ENCODE results near the gene TMEM128.
A peak's percentile ranks its signal among the peaks of the same experiment; 100 is the strongest.
"Not testable (repeated sequence)": the region's sequence is repeated elsewhere in the genome, so short reads cannot be mapped to it uniquely, and the experiment has no call there.

TMEM128 gene, protein sequence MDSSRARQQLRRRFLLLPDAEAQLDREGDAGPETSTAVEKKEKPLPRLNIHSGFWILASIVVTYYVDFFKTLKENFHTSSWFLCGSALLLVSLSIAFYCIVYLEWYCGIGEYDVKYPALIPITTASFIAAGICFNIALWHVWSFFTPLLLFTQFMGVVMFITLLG

DNA sequence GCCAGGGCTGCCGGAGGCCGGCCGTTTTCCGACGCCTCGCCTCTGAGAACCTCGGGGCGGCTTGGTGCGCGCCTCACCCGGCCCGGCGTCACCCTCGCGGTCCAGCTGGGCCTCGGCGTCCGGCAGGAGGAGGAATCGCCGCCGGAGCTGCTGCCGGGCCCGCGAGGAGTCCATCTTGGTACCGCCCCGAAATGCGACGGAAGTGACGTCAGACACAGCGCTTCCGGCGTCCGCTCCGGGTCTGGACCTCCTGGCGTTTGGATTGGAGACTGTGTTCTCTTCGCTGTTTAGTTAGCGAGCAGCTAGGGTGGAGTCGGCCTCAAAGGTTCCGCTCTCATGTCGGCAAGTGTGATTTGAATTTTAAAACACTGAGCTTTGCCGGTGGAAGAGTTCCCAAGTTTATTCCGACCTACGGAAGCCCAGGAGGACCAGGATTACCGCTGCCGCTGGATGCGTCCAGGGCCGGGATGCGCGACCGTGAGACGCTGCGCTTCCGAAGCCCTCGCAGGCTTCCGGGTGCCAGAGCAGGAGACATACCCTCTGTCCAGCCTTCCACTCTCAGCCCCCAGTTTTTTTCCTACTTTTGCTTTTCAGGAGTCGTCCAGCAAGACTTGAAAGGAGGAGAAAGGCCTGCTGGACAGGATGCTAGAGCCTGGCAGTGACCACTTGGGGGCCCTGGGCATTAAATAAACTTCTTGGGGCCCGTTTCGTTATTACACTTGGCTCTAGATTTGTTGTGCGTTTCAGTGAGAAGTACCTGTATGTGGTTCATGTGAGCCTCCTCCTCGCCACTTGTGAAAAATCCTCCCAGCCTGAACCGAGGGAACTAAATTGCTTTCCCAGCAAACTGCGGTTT, at the start of gene TMEM128:
Gene TMEM128, minus strand, starts transcription at position 195 of the 856 bp plus-strand sequence. Its CDS starts 21 bp downstream, at position 174.
- DNase-seq = peak; percentile 75 to 81 (median 80)

DNA sequence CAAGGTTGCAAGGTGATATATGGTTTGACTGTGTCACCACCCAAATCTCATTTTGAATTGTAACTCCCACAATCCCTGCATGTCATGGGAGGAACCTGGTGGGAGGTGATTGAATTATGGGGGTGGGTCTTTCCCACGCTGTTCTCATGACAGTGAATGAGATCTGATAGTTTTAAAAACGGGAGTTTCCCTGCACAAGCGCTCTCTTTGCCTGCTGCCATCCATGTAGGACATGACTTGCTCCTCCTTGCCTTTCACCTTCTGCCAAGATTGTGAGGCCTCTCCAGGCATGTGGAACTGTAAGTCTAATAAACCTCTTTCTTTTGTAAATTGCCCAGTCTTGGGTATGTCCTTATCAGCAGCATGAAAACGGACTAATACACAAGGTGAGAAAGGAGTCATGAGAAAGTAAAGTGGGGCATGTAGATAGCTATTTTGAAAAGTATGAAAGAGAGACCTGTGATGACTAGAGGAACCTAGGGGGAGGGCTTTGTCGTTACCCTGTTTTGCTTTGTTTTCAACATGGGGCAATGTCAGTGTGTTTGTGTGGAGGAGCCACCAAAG, 48.3 kb upstream of the TMEM128 start:
- no peak for DNase-seq

DNA sequence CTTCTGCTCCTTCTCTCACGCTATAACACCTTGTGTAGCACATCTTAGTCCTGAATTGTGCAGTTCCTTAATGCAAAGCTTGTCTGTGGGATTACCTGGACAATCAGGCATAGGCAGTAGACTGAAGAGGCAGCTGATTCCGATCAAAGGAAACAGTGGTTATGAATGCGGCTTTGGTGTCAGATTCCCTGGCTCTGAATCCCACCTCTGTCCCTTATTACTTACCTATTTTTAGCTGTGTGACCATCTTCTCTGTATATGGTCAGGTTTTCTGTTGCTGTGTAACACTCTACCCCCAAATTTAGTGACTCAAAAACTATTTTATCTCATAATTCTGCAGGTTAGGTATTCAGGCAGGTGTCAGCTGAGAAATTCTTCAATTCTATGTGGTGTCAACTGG, 45.3 kb upstream of the TMEM128 start:
- no peak for DNase-seq

DNA sequence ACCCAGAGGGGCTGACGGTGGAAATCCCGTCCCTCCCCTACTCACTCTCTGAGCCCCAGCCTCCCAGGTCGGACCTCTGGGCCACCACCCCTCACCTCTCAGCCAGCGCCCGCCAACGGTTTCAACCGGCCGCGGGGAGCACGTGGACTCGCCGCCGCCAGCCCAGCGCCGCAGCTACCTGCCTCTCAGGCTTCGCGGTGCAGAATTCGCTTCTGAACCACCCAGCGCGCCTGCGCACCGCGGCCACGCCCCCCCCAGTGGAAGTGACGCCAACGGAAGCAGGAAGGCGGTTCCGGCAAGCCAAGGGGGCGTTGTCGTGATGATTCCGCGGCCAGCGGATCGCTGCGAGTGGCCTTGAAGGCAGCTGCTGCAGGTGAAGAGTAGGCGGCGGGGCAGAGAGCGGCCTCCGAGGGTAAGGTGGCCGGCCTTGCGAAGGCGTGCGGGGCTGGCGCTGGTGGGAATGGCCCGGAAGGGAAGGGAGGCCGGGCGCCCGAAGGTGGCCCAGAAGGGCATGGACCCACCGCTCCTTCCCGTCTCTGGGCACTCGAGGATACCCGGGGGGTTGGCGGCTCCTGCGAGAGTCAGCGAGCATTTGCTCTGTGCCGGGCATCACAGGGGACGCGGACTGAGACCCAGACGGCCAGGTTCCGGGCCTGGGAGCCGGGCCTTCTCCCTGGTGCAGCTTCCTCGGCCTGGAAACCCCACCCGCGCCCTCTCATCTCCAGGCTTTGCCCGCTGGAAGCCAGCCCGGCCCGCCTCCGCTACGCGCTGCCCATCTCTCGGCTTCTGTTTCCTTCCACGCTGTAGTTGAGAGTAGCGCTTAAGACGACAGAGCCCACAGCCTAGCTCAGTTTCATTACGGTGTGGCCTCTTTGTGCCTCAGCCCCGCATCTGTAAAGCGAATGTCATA, 42.2 kb upstream of the TMEM128 start, which contains the start of the genes LYAR and ZBTB49:
Gene LYAR, minus strand, starts transcription at position 214 of the 910 bp plus-strand sequence. CDS start 6,412 bp downstream, outside the sequence.
Gene ZBTB49, plus strand, starts transcription at position 311 of the 910 bp plus-strand sequence. CDS start 9,695 bp downstream, outside the sequence.
- peak; percentile 90 to 96 (median 95) for DNase-seq

DNA sequence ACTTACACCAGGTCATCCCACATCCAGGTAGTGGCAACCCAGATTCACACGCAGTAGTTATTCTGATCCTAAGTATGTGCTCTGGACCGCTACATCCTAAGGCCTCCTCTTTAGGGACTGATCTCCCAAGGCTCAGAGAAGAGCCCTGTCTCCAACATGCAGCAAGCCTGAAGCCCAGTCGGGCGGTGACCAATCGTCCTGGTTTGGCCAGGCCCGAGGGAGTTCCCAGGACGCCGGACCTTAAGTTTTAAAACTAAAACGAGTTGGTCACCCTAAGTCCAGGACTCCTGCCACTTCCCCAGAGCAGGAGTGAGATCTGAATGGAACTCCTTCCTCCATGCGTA, 41.5 kb upstream of the TMEM128 start:
- DNase-seq = no peak

DNA sequence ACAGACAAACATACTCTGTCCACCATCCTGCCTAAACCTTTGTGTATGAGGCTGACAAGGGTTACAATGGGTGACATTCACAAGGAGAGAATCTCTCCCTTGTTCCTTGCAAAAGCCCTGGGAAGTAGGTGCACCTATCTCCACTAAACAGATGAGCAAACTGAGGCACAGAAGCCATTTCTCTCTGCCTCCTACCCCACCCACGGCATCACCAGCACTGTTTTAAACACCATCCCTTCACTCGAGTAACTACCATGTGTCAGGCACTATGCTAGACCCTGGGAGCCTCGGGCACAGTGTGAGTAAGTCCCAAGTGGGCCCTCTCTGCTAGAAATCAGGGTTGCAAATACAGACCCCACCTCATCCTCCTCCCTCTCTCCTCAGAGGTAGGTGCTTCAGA, 41.0 kb upstream of the TMEM128 start:
- no peak for DNase-seq

DNA sequence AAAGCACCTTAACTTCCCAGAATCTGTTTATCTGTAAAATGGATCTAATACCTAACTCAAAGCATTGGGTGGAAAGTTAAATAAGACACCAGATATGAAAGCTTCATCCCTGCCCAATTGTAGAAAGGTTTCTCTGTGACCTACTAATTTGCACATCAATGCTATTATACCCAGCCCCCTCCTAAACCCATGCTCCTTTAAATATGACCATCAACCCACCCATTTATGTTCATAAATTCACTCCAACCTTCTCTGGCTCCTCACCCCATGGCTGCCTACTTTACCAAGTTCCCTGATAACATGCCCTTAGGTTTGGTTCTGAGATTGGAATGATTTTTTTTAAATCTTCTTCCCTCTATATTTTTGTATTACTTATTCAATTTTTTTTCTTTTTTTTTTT, 40.1 kb upstream of the TMEM128 start:
- DNase-seq = no peak

DNA sequence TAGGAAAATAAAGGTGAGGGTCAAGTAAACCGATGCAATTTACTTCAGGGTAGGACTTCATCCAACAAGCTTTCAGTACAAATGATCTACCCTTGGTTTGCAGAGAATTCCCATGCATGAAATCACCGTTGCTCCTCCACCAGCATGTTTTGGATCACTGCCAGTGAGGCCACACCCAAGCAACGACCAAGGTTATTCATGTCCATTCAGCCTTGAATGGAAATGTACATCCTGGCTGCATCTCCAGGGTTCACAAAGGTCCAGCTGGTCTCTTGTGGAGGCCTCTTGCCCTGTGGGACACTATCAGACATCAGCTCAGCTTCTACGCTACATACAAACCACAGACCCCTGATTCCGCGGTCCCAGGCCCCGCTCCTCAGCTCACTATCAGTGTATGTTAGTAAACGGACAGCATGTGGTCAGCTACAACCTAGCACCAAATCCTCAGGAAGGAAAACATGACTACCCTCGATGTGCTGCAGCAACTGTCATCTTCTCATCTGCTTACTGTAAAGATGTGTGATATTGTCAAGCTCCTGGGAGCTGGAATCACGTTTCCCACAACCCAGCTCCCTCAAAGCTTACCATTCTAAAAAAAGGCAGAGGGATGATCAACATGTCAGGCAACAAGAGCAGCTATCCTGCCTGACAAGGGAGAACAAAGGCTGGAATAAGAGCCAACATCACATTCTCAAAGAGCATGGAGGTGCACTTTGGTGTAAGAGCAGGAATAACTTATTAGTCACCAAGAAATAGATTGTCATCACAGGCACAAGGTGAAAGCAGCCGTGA, 37.0 kb upstream of the TMEM128 start:
- DNase-seq = no peak

DNA sequence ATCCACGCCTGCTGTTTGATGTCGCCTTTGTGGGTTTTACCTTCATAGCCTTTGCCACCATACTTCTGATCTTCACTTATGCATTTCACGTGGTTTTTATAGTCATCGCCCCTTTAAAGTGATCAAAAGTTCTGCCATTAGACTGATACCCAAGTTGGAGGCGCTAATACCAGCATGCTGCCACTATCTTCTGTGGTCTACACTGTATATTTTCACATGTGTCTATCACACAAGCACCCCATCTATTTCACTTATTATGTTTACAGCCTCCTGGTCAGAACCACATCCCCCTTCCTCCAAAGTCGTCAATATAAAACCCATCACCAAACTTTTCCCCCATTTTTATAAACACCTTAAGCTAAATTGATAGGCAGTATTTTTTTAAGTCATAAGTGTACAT, 33.8 kb upstream of the TMEM128 start:
- no peak for DNase-seq

DNA sequence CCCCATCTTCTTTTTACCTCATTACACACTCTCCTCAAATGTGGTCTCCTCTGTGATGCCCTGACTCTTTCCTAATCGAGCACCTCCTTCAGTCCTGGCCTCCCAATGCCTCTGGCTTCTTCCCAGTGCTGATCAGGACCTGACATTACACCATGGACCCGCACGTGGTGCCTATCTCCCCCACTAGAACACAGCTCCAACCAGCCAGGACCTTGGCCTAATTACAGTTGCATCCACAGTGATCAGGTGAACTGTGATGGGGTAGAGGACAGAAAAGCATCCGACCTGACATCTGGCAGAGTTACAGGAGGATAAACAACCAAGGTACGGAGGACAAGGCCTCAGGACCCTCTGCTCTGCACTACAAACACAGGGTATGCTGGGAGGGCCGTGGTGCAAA, 29.5 kb upstream of the TMEM128 start:
- no peak for DNase-seq

DNA sequence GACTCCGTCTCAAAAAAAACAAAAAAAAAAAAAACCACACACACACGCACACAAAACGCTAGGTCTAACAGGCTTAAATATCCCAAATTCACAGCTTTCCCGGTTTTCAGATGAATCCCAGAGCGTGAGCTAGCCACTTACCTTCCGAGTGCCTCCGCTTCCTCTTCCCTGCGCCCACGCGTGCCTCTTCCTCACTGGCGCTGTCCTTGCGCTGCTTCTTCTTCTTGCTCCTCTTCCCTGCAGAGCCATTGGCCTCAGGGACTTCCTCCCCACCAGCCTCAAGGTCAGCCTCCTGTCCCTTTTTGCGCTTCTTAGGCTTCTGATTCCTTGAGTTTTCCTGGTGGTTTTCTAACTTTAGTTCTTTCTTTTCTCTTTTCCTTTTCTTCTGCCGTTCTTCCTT, 26.2 kb upstream of the TMEM128 start:
- no peak for DNase-seq

DNA sequence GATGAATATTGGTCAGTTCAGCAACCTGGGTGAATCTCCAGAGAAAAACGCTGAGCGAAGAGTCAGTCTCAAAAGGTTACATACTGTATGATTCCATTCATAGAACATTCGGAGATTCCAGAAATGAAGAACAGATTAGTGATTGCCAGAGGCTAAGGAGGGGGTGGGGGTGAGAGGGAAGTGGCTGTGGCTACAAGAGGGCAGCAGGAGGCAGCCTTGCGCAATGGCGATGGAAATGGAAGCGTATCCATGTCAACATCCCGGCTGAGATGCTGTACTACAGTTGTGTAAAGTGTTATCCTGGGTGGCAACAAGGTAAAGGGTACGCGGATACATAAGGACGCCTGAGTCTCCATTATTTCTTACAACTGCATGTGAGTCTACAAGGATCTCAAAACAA, 23.9 kb upstream of the TMEM128 start:
- no peak for DNase-seq

DNA sequence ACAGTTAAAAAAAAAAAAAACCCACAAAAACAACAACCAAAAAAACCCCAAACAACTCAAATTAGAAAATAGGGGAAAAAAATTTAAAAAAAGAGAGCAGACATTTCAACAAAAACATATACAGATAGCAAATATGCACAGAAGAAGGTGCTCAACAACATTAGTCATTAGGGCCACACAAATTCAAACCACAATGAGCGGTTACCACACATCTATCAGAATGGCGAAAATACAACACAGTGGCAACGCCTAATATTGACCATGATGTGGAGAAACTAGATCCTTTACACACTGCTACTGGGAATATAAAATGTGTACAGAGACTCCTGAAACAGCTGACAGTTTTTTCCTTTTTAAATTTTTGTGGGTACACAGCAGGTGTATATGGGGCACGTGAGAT, 22.5 kb upstream of the TMEM128 start:
- DNase-seq = no peak

DNA sequence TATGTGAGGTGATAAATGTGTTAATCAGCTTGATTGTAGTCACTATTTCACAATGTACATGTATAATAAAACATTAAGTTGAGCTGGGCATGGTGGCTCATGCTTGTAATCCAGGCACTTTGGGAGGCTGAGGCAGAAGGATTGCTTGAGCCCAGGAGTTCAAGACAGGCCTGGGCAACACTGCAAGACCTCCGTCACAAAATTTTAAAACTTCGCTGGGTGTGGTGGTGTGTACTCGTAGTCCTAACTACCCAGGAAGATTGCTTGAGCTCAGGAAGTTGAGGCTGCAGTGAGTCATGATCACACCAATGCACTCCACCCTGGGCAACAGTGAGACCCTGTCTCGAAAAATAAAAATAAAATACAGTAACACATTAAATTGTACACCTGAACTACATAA, 21.8 kb upstream of the TMEM128 start:
- DNase-seq = no peak

DNA sequence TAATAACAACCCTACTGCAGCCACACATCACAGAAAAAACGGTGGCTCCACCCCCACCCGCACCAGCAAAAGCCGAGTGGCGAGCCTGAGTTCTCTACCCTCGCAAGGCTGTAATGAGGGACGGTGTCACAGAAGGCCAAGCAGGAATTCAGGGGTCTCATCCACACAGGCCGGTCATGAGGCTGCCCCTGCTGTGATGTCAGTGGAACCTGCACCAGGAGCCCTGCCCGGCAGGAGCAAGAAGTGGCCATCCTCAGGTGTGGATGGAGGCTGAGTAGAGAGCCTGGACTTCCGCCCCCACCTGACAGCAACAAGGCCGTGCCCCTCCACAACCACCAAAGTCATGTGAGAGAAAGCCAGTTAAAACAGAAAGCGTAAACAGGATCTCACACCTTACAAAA, 21.3 kb upstream of the TMEM128 start:
- no peak for DNase-seq

DNA sequence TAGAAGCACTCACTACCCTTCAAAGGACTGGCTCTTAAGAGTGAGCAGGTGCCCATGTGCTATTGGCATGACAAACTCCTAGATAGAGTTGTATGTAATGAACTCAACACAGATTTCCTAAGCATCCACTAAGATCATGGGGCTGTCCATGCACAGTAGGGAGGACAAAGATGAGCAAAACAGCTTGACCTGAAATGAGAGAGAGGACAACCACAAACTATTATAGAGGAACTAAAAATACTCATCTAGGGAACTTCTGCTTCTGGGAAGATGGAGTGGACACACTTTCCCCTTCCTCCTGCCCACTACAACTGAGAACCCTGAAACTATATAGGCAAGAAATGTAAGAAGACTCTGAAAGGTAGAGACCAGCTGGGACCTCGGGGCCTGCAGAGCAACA, 20.8 kb upstream of the TMEM128 start:
- DNase-seq = no peak

DNA sequence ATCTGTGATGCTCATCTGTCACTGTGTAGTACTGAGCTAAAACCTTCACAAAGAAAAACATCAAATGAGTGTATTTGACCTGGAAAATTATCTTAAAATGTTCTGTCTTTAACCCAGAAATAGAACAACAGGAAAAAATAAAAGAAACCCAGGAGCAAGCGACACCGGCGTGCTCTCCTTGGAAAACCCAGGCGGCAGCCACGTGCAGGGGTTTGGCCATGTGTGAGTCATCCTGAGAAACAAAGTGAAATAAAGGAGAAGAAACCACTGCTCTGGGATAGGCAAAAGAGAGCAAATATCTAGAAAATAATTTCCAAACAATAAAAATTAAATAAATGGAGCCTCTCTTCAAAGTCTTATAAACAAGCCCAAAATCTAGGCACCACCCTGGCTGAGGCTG, 20.0 kb upstream of the TMEM128 start:
- DNase-seq = no peak

DNA sequence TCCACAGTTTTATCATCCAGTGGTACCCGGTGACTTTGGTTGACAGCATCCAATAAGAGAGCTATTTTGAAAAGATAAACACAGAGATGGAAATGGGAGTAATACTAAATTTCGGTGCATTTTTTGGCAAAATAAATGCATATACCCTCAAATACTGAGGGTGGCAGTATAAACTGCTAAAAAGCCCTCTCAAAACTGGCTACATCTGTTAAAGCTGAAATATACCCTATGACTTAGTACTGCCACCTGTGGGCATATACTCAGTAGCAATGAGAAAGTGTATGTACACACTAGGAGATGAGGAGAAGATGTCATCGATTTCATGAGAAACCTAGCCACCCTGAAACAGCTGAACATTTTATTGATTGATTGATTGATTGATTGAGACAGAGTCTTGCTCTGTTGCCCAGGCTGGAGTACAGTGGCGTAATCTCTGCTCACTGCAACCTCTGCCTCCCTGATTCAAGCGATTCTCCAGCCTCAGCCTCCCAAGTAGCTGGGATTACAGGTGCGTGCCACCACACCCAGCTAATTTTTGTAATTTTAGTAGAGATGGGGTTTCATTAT, 12.2 kb upstream of the TMEM128 start:
- no peak for DNase-seq

DNA sequence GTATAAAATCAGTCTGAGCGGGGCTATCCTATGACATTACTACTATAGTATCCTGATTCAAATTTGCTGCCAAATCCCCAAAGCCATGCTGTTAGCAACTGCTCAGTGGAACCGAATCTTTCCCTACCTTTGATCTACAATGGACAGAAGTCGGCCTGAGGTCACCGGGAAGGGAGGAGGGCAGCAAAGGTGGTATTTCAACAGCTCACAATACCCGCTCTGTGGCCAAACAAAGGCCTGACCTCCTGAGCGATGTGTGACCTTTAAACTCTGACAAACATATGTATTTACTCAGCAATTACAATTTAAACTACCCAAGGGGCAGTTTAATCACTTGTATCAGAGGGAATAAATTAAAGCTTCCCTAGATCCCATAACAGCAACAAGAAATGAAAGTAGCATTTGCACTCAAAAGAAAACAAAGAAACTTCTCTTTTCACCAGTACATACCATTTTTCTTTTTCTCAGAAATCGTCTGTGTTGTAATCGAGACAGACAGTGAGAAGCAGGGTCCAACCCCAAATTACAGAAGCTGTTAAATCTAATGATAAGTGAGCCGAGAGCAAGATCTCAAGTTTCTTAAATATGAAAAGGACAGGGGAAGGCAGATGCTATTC, 11.6 kb upstream of the TMEM128 start:
- no peak for DNase-seq

DNA sequence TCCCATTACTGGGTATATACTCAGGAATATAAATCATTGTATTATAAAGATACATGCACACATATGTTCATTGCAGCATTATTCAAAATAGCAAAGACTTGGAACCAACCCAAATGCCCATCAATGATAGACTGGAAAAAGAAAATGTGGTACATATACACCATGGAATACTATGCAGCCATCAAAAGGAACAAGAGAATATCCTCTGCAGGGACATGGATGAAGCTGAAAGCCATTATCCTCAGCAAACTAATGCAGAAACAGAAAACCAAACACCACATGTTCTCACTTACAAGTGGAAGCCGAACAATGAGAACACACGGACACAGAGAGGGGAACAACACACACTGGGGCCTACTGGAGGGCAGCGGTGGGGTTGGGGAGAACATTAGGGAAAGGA, 9.7 kb upstream of the TMEM128 start:
- DNase-seq = not testable (repeated sequence)

DNA sequence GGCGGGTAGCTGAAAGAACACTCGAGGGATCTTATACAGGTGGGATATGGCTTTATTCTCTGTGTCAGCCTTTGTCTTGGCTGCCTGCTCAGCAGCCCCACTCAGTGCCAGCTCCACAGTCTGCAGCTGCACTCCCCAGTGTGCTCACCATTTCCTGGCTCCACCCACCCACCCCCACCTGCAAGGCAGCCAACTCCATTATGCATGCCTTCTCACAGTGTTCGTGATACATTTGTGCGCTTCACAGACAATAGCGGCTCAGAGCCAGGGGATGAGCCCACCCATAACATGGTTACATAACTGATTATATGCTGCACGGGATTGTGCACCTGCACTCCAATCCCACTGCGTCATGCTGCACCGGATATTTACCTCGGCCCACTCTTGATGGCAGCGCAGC, 8.8 kb upstream of the TMEM128 start:
- no peak for DNase-seq

Data from activated CD4-positive, CD25-positive, alpha-beta regulatory T cell (primary cell).